Myocyte (in vitro differentiated cells): ENCODE measurements around the gene FABP2. TPM values are rescaled to one million over a fixed set of nuclear protein-coding genes. Genes with fewer than 3 reads are reported as not detected.

ENCODE experiments used
- total RNA-seq: library from RNA; depleted of rRNA; stranded (reverse); fragments of >200 nt; gene quantifications from 2 replicates; pipeline ENCODE4 v1.2.3, GENCODE V29; 2014

Gene FABP2
- total RNA-seq, 1 donor from 2014 or later, result not detected

Other genes with a start within 250 kb of the FABP2 start
- gene MYOZ2, start 186.3 kb downstream of the FABP2 start, total RNA-seq, result 153 and 182 TPM in 2 replicates
- 34.4 and 43.3 TPM in 2 replicates for gene USP53, start 109.4 kb downstream of the FABP2 start, total RNA-seq